Measurements from ENCODE around the gene KIT. TPM values are rescaled to one million over a fixed set of nuclear protein-coding genes. Genes with fewer than 3 reads are reported as not detected.
A peak's percentile ranks its signal among the peaks of the same experiment; 100 is the strongest.

The KIT gene
- total RNA-seq, 1 experiment from 2014 or later, result 0.02 TPM

DNA sequence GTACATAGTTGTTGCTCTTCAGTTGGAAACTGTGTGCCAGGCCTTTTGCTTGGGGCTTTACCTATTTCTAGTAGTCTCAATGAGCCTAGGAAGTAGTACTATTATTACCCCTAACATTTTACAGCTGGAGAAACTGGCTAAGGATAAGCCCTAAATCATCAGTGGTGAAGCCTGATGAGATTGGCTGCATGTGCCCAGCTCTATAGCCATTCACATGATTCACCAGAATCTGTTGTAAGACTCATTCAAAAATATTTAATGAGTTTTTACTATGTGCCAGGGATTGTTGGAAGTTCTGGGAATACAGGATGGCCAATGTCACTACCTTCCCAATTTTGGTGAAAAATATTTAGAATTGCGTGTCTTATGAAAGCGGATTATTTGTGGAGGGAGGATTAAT is 2.8 kb downstream of the KIT start:
- peak; percentile 37 for DNase-seq (ENCODE audit: low read depth)

DNA sequence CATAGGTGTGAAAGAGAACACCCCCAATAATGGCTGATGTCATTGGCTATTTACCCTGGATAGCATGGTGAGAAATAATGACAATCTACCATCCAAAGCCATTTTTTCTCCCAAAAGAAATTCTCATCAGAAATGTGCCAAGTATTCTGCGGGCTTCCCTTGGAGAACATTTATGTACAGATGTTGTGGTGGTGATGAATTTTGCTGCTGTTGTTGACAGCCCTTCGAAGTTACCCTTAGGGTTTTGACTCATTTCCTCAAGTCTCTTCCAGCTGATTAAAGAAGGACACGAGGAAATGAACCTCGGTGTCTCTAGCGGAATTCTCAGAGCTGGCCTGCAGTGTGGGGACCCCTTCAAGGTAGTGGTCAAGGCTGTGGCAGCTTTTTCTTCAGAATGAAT is 3.4 kb downstream of the KIT start:
- DNase-seq (ENCODE audit: low read depth), result peak; percentile 94

DNA sequence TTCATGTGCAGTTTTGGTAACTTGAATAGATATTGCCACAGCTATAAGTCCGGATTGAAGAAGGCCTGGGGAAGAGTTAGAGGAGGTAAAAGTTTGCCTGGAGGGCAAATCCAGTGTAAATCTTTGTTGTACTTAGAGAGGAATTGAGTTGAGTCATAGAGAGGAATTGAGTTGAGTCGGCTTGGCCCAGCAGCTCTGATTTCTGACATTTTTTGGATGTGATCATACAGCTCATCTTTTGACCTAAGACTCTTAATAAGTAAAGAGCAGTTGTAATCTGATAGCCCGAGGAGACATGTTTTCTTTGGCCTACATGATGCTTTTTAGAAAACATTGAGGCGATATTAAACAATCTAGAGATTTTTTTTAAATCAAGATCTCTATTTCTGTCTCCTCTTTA is 3.9 kb downstream of the KIT start:
- DNase-seq (ENCODE audit: low read depth), result peak; percentile 95

DNA sequence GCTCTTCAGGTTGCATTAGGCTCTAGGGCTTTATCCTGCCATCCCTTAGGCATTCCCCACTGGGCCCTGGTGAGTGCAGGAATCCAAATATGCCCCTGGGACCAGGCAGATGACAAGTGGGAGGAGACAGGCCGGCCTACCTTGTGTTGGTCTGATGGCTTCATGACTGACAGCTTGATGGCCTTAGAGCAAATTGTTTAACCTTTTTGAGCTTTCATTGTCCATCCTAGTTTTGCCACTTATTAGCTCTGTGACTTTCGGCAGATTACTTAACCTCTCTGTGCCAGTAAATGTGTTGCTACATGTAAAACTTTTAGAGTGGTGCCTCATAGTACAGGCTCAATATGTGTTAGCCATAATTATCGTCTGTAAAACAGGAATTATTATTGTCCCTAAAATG is 4.4 kb downstream of the KIT start:
- DNase-seq (ENCODE audit: low read depth), result no peak

DNA sequence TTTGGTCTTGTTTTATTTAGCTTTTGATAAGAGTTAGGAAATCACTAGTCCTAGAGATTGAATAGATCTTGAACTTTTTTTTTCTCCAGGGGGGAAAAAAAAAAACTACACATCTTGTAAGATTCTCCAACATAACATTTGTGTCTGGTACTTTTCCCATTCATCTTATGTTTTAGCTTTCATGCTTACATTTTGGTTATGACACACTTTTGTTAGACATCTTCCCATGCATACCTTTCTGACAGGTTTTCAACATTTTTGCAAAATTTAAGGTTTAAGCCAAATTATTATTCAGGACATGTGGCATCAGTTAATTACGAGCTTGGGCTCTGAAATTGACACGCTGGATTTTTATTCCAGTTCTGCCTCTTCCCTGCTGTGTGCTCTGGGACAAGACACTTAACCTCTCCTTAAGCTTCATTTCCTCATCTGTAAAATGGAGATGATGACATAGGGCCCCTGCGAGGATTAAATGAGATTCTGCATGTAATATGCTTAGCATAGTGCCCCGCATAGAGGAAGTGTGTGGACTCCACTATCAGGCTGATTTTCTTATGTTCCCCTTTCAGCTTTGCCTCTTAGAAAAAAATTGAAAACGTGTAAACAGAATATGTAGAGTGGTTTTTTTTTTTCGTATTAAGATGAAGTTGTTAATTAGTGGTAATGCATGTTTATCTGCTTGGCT is 5.3 kb downstream of the KIT start:
- DNase-seq (ENCODE audit: low read depth), result no peak

DNA sequence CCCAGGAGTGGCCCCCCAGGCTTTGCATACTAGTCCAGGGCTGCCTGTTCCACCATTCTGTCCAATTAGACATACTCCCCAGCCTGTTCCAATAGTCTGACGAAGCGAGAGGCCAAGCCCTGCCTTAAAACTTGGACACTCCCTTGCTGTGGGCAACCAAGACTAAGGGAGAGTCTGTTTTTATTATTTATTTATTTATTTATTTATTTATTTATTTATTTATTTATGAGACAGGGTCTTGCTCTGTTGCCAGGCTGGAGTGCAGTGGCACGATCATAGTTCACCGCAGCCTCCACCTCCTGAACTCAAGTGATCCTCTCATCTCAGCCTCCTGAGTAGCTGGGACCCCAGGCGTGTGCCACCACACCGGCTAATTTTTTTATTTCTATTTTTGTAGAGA is 6.6 kb downstream of the KIT start:
- DNase-seq (ENCODE audit: low read depth), result no peak

DNA sequence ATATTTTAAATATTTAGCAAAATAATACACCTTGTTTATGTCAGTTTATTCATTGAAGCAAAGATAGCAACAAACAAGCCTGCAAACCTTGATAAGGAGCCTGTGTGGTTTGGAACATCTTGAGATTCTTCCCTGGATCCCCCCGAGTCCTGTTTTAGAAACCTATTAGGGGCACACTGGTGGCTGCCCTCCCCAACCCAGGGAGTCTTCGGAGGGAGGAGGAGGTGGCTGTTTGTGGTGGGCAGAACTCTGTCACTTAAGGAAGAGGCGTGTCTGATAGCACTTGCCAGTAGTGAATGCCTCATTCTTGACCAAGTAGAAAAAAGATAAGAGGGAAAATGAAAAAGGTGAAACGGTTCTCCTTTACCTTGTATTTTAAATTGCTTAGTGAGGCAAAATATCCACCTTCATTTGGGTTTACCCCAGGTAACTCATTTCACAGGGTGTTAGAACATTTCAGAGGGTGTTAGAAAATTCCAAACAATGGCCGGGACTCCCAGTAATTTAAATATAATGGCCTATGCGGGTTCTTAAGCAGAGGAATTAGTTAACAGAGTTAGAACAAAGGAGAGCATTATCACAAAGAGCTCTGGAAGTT is 10.4 kb downstream of the KIT start:
- no peak for DNase-seq (ENCODE audit: low read depth)

DNA sequence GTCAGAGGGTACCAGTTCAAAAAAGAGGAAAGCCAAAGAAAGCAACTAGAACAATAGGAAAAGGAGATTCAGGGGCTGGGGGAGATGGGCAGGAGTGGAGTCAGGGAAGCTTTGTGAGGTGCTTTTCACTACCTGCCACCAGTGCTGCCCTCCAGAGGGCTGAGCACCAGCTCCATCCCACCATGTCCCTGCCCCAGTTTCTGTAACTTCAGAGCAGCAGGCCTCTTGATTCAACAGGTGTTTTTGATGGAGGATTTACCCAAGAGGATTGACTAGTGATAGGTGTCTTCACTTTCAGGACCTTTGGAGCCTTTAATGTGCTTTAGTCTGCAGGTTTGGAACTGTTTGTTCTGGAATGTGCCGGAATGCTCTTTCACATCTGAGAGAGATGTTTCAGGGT is 12.1 kb downstream of the KIT start:
- no peak for DNase-seq (ENCODE audit: low read depth)

DNA sequence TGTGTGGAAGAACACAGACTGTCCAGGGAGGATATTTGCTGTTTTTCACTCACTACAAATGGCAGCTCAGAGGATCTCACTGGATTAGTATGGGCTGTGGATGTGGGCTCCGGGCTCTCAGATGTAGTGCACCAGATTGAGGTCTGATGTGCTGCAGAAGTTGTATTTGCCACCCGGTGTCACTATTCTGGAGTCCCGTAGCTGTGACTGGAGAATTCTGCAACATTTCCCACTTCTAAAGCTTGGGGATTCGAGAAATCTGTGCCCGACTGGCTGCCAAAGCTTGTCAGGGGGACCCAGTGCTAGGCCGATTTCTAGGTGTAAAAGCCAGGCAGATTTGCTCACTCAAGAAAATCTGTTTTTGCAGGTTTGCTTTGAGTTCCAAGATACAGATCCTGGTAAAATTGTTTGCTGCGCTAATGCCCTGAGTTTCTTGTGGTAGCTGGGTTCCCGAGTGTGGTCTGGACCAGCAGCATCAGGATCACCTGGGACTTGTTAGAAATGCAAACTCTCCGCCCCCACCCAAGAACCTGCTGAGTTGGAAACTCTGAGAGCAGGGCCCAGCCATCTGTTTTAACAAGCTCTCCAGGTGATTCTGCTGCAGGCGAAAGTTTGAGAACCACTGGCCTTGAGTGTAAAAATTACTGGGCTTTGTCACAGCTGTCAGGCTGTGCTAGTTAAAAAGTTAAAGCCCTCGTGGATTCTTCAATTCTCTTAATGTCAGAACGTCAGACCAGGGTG is 18.1 kb downstream of the KIT start:
- no peak for DNase-seq (ENCODE audit: low read depth)

DNA sequence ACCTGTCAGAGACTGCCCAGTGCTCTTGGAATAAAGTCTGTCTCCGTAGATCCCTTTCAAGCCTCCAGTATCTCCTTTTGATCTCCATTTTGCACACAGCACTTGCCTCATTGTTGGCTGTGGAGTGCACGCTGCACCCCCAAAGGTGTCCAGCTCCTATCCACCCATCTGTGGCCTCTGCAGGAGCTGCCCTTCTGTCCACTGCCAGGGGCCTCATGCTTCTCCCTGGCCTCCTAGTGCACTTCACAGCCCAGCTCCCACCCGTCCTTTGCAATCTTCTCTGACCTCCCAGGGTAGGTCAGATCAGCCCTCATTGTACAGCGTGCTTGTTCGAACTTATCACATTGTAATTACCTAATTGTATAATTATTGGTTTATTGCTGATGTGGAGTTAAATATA is 18.9 kb downstream of the KIT start:
- no peak for DNase-seq (ENCODE audit: low read depth)

DNA sequence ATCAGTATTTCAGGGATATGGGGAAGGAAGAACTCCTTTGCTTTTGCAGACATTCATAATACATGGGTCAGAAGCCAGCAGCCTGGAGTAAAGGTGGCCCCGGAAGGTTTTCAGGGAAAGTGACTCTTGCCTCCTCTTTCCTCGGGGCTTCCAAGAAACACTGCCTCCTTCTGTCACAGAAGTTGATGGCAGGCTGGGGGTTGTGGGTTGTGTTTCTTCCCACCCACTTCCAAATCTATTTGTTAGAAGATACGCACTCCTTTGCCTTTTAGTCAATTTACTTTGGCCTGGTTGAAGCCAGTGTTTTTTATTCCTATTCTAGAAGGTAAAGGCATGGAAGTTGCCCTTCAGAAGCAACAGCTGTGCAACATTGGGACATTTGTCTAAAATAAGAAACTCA is 19.7 kb downstream of the KIT start:
- no peak for DNase-seq (ENCODE audit: low read depth)

DNA sequence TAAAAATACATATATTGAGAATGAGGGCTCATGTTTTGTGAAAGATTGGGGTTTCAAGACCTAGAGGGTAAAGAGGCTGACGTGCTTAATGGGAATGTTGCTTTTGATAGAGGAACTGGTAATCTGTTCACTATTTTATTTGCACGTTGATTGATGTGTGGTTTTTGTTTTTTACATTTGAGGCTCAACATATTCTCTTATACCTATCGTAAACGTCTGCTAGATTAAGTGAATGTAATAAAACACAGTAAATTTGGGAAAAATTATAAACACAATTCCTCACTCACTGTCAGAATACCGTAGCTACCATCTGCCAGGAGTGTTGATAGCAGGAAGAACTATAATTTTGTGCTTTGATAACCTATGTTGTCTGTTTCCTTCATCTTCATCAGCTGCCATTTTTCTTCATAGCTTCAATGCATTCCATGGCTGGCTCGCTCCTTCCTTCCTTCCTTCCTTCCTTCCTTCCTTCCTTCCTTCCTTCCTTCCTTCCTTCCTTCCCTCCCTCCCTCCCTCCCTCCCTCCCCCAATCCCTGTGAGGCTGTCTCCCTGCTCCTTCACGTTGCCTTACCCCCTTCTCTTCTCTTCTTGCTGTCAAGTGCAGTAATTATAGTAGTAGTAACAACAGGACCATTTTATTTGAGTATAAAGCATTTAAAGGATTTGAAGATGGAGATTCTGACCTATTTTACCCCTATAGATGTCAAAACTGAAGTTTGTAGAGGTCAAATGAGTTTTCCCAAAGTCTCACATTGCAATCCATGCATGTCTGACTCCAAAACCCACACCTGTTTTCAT is 20.3 kb downstream of the KIT start:
- DNase-seq (ENCODE audit: low read depth), result no peak

DNA sequence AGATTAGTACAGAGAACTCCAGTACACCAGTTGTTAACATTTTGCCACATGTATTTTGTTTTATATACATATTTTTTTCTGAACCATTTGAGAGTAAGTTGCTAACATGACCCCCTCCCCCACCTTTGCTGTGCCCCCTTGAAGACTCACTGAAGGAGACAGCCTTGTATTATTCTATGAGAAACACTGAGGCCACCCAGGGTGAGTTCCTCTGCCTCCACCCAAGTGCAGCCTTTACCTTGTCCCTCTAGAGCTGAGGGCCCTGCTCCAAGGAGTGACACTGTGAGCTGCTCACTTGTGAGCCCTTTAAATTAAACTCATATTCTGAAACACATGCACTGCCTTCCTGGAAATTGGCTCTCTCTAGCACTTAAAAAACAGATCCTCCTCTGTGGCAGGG is 21.1 kb downstream of the KIT start:
- no peak for DNase-seq (ENCODE audit: low read depth)

DNA sequence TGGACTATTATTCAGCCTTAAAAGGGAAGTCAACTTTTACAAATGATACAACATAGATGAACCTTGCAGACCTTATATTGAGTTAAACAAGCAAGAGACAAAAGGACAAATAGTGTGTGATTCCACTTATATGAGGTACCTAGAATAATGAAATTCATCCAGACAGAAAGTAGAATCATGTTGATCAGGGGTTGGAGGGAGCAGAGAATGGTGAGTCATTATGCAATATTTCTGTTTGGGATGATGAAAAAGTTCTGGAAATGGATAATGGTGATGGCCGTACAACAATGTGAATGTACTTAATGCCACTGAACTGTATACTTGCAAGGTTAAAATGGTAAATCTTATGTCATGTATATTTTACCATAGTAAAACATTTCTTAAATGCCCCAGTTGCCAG is 22.1 kb downstream of the KIT start:
- no peak for DNase-seq (ENCODE audit: low read depth)

DNA sequence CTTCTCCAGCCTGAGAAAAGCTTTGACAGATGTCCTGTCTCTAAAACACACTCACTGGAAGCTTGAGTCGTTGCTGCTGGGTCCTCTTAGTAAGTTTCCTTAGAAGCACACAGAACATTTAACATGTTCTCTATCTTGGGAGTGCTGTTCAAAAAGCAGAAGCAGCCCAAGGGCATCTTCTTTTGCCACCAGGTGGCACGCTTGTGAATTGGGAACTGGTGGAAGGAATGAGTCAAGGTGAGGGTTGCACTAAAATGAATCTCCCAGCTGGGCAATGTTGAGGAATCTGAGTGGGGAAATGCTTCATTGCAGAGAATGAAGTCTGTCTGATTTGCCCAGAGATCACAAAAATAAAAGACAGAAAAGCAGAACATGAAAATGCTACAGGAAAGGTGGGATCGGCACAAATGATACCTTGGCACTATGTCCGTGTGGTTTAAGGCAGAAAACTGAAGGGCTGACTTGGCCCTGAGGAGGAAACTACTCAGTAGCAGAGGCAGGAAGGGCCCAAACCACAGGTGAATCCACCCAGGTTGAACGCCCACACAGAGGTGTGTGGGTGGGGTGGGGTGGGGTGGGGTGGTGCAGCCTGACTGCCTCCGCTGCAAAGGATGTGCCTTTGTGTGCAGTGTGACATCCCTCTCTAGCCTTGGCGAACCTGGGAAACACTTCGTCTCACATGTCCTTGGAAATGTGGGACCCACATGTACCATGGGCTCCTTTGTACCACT is 26.0 kb downstream of the KIT start:
- peak; percentile 49 for DNase-seq (ENCODE audit: low read depth)

DNA sequence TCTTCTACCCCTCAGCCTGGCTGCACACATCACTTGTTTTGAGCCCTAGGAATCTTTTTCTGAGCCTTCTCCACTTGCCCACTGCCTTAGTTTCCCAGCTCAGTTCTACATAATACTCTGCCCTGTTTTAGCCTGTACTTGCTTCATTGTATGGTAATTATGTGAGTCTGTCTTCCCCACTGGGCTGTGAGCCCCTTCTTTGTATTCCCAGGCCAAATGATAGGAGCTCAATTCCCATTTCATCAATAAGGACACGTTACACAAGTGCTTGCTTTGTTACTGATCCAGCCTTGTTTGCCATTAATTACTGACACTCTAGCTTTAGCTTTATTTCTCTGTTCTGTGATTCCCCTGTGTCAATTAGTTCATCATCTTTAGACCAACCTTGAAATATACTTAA is 28.1 kb downstream of the KIT start:
- DNase-seq (ENCODE audit: low read depth), result no peak

DNA sequence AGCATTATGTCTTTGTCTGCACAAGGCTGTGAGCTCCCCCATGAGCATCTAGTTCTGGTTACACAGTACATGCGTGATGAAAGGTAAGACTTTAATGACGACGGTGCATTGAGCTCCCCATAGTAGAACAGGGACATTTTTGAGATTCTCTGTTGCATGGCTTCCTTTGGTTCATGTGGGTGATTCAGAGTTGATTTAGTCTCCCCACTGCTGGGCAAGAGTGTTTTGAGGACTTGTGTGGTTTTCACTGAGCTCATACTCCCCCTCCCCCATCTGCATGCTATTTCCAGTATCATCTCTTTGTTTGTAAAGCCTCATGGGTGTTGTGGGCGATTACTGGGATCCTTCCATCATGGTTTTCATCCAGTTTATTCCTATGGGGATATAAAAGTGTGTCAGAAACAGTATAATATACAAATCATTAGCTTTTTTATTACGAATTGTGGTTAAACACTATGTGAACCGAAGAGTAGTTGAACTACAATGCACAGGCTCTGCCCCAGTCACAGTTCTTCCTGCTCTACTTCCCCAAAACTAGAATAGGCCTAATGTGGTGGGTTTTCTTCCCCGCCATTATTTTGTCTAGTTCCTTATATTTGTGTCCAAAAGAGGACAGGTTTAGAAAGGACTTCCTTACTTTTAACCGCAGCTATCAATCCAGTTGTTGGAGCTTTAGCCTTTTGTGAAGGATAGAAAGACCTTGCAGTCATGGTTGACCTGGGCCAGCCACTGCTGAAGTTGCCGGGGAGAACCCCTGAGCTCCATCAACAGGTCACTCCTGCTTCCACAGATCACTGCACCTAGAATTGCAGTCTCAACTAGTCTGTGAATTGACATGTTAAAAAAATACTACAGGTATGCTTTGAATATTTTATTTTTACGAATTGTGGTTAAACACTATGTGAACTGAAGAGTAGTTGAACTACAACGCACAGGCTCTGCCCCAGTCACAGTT is 30.4 kb downstream of the KIT start:
- DNase-seq (ENCODE audit: low read depth), result peak; percentile 19

DNA sequence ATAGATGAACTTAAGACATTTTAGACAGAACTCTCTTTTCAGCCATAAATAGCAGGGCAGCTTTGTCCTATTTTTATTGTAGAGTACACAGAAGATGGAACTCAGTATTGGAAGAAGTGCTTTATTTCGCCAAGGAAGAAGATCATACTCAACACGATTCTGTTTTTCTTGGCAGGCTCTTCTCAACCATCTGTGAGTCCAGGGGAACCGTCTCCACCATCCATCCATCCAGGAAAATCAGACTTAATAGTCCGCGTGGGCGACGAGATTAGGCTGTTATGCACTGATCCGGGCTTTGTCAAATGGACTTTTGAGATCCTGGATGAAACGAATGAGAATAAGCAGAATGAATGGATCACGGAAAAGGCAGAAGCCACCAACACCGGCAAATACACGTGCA is 37.6 kb downstream of the KIT start:
- no peak for DNase-seq (ENCODE audit: low read depth)

DNA sequence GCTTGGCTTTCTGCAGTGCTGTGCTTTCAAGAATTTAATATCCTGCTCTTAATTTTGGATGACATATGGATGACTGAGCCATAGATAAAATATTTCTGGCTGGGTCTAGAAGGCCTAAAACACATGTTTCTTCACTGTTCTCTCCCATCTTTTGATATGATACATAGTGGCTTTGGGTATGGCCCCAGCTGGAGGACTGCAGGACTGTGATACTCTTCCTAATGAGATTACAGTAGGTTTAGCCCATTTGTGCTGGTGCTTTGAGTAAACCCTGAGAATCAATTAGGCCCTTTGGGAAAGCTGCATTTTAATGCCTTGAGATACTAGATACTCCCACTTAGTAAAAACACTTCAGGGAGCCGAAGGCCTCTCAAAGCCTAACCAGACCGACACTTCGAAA is 38.0 kb downstream of the KIT start:
- no peak for DNase-seq (ENCODE audit: low read depth)

DNA sequence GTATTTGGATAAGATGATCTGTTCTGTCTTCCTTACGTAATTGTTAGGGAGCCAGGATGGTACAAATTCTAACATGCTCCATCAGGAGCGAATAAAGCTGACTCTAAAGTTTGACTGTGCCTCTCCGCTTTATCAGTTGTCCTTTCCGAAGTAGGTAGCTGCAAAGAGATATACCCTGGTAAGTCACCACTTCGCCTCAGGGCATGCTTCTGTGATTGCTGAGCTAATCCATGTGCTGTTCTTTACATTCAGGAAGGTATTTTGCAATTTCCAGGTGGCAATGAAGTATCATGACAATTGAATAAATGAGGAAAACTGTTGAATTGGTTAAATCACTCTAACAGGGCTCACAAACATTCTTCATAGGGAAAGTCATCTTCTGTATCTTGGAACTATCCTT is 38.9 kb downstream of the KIT start:
- DNase-seq (ENCODE audit: low read depth), result no peak

DNA sequence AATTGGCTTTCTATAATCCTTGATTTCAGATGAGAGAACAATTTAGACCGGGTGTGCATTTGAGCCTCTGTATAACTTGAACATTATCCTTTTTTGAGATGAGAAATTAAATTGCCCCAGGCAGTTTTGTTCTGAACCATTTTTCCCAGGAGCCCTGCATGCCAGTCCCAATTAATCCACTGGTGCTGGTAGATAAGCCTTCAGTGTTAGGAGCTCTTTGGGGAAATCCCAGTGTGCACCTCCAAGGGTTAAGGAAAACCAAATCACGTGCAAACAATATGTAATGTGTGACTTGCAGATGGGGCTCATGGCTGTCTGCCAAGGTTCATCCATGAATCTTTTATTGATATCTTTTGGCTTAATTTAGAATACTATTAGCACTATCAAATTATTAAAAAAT is 43.2 kb downstream of the KIT start:
- DNase-seq (ENCODE audit: low read depth), result no peak
